HFFc6 (cell line): ENCODE data around the gene CCNF. TPM values are rescaled to one million over a fixed set of nuclear protein-coding genes. Genes with fewer than 3 reads are reported as not detected.

Source experiments
- DNase-seq: peaks from one replicate; pipeline ENCODE4 v3.0.0-alpha.2; 2018
- H3K27ac Mint-ChIP-seq: 2 replicates; pipeline ENCODE4 v1.8.0; 2020; ENCODE audit warnings: mild to moderate bottlenecking, mixed read lengths
- H3K27me3 Mint-ChIP-seq: 2 replicates; pipeline ENCODE4 v1.8.0; 2021; ENCODE audit warnings: mild to moderate bottlenecking, moderate library complexity, mixed read lengths; ENCODE audit not compliant: insufficient read depth
- H3K36me3 Mint-ChIP-seq: 2 replicates; pipeline ENCODE4 v1.8.0; 2021; ENCODE audit warnings: low read depth, mixed read lengths
- H3K4me1 Mint-ChIP-seq: 2 replicates; pipeline ENCODE4 v1.8.0; 2020; ENCODE audit warnings: low read depth, mixed read lengths
- H3K4me3 Mint-ChIP-seq: 2 replicates; pipeline ENCODE4 v1.8.0; 2020; ENCODE audit warnings: mild to moderate bottlenecking, moderate library complexity, mixed read lengths
- H3K9me3 Mint-ChIP-seq: 2 replicates; pipeline ENCODE4 v1.8.0; 2020; ENCODE audit warnings: mild to moderate bottlenecking, mixed read lengths
- total RNA-seq, 6 experiments: library from RNA; stranded (reverse); fragmentation: NEBNext Ultra II Directional; extraction: Animal tissue kit (Norgen Biotek cat#: 25700); gene quantifications; 2 replicates in 1 of 6; 3 replicates in 5 of 6; pipeline ENCODE4 v1.2.3, GENCODE V29; 2021
- TF ChIP-seq, protein P1 (sequence below): fragments of 200-600 bp; sonication (generic); IDR thresholded peaks from 2 replicates; pipeline ENCODE4 v1.5.0; 2021; ENCODE audit warnings: antibody characterized with exemption, mild to moderate bottlenecking

CCNF gene
- total RNA-seq, 6 experiments from 2014 or later: 10.9 to 22.3 (median 19.8) TPM

DNA sequence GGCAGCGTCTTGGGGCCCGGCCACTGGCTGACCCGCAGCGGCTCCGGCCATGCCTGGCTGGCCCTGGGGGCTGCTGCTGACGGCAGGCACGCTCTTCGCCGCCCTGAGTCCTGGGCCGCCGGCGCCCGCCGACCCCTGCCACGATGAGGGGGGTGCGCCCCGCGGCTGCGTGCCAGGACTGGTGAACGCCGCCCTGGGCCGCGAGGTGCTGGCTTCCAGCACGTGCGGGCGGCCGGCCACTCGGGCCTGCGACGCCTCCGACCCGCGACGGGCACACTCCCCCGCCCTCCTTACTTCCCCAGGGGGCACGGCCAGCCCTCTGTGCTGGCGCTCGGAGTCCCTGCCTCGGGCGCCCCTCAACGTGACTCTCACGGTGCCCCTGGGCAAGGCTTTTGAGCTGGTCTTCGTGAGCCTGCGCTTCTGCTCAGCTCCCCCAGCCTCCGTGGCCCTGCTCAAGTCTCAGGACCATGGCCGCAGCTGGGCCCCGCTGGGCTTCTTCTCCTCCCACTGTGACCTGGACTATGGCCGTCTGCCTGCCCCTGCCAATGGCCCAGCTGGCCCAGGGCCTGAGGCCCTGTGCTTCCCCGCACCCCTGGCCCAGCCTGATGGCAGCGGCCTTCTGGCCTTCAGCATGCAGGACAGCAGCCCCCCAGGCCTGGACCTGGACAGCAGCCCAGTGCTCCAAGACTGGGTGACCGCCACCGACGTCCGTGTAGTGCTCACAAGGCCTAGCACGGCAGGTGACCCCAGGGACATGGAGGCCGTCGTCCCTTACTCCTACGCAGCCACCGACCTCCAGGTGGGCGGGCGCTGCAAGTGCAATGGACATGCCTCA, 42.6 kb downstream of the CCNF start:
- H3K27ac Mint-ChIP-seq: no peak overlapping the region
- no peaks in the 10 kb centered on the region for H3K9me3 Mint-ChIP-seq
- no peaks in the 10 kb centered on the region for H3K36me3 Mint-ChIP-seq
- TF ChIP-seq, protein P1, sequence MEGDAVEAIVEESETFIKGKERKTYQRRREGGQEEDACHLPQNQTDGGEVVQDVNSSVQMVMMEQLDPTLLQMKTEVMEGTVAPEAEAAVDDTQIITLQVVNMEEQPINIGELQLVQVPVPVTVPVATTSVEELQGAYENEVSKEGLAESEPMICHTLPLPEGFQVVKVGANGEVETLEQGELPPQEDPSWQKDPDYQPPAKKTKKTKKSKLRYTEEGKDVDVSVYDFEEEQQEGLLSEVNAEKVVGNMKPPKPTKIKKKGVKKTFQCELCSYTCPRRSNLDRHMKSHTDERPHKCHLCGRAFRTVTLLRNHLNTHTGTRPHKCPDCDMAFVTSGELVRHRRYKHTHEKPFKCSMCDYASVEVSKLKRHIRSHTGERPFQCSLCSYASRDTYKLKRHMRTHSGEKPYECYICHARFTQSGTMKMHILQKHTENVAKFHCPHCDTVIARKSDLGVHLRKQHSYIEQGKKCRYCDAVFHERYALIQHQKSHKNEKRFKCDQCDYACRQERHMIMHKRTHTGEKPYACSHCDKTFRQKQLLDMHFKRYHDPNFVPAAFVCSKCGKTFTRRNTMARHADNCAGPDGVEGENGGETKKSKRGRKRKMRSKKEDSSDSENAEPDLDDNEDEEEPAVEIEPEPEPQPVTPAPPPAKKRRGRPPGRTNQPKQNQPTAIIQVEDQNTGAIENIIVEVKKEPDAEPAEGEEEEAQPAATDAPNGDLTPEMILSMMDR: no peak
- DNase-seq: no peak
- no peaks in the 10 kb centered on the region for H3K4me1 Mint-ChIP-seq
- H3K27me3 Mint-ChIP-seq: no peaks in the 10 kb centered on the region; the same call in 1 of the 2 replicates
- H3K4me3 Mint-ChIP-seq: no peak overlapping the region

DNA sequence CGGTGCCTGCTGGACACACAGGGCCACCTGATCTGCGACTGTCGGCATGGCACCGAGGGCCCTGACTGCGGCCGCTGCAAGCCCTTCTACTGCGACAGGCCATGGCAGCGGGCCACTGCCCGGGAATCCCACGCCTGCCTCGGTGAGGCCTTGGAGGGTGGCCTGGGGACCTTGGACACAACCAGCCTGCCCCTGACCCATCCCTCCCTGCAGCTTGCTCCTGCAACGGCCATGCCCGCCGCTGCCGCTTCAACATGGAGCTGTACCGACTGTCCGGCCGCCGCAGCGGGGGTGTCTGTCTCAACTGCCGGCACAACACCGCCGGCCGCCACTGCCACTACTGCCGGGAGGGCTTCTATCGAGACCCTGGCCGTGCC, 43.2 kb downstream of the CCNF start:
- TF ChIP-seq, protein P1: no peak
- no peaks in the 10 kb centered on the region for H3K36me3 Mint-ChIP-seq
- H3K27ac Mint-ChIP-seq: no peak overlapping the region
- H3K27me3 Mint-ChIP-seq: no peaks in the 10 kb centered on the region; the same call in 1 of the 2 replicates
- no peak overlapping the region for H3K4me3 Mint-ChIP-seq
- DNase-seq: no peak
- H3K9me3 Mint-ChIP-seq: no peaks in the 10 kb centered on the region
- peaks cover 1% of the 10 kb centered on the region; the same call in 1 of the 2 replicates for H3K4me1 Mint-ChIP-seq

DNA sequence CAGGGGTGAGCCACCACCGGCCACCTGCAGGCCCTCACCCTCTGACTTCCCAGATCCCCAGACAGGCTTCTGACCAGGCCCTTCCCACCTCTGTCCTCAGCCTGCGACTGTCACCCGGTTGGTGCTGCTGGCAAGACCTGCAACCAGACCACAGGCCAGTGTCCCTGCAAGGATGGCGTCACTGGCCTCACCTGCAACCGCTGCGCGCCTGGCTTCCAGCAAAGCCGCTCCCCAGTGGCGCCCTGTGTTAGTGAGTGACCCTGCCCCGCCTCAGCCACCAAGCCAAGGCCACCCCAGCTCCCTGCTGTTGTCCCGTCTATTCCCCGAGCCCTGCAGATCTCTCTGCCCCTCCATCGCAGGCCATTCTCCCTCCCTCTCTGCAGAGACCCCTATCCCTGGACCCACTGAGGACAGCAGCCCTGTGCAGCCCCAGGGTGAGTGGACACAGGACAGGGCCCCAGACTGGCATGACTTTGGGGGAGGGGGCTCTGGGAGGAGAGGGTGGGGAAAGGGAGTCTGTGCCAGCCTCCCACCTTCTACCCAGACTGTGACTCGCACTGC, 43.7 kb downstream of the CCNF start:
- Mint-ChIP-seq H3K9me3 (no peaks in the 10 kb centered on the region), H3K27me3 (no peaks in the 10 kb centered on the region; the same call in 1 of the 2 replicates), H3K4me1 (peaks cover 6% of the 10 kb centered on the region; the same call in 1 of the 2 replicates), H3K4me3 (peak overlapping the region; percentile 47), H3K36me3 (no peaks in the 10 kb centered on the region), H3K27ac (no peak overlapping the region)
- no peak for DNase-seq
- TF ChIP-seq, protein P1: no peak

DNA sequence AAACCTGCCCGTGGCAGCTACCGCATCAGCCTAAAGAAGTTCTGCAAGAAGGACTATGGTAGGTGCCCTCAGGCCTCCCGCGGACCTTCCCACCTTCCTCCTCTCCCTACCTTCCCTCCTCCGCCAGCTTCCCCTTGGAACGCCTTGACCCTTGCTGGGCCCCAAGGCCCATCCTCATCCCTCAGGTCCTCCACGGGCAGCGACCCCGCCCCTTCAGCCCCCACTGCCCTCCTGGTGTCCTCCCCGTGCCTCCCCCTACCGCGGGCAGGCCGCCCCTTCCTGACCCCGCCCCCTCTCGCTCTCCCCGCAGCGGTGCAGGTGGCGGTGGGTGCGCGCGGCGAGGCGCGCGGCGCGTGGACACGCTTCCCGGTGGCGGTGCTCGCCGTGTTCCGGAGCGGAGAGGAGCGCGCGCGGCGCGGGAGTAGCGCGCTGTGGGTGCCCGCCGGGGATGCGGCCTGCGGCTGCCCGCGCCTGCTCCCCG, 44.2 kb downstream of the CCNF start:
- Mint-ChIP-seq H3K9me3 (no peaks in the 10 kb centered on the region), H3K27me3 (no peaks in the 10 kb centered on the region; the same call in 1 of the 2 replicates), H3K27ac (no peak overlapping the region), H3K4me1 (peaks cover 6% of the 10 kb centered on the region; the same call in 1 of the 2 replicates), H3K4me3 (peak overlapping the region; percentile 47), H3K36me3 (no peaks in the 10 kb centered on the region)
- TF ChIP-seq, protein P1: no peak
- DNase-seq: no peak

DNA sequence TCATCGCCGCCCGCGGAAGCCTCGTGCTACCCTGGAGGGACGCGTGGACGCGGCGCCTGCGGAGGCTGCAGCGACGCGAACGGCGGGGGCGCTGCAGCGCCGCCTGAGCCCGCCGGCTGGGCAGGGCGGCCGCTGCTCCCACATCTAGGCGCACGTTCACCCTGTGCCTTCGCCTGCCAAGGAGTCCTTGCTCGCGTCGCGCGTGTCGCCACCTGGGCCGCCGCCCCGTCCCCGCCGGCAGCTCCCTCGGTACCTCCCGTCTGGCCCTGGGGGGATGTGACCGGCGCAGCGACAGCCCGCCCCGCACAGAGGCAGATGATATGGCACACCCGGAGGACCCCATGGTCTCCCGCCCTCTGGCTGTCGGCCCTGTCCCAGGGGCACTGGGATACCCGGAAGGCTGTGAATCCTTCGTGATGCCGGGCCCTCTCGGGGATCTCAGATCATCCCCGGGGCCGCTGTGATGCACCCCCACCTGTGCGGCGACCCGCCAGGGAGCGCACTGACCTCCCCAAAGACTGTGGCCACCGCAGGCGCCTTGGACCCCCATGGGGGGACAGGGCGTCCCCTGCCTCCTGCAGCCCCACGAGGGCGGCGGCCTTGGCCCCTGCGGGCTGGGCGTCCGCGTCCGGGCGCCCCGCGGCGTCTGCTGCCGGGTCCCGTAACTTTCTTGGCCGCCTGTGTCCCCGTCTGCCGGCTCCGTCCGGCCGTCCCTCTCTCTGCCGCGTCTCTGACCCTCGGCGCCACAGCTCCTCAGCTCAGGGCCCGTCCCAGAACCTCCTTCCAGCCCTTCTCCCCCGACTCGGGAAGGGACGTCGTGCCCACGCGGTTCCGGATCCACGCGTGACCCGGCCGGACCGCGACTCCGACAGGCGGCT, 45.0 kb downstream of the CCNF start:
- Mint-ChIP-seq H3K27ac (peak overlapping the region; percentile 69), H3K4me3 (peak overlapping the region; percentile 78), H3K9me3 (no peaks in the 10 kb centered on the region), H3K4me1 (peaks cover 6% of the 10 kb centered on the region; the same call in 1 of the 2 replicates), H3K36me3 (no peaks in the 10 kb centered on the region), H3K27me3 (no peaks in the 10 kb centered on the region; the same call in 1 of the 2 replicates)
- DNase-seq: no peak
- TF ChIP-seq, protein P1: peak; percentile 64
